Measurements from ENCODE around the gene SEPSECS.

Gene SEPSECS

DNA sequence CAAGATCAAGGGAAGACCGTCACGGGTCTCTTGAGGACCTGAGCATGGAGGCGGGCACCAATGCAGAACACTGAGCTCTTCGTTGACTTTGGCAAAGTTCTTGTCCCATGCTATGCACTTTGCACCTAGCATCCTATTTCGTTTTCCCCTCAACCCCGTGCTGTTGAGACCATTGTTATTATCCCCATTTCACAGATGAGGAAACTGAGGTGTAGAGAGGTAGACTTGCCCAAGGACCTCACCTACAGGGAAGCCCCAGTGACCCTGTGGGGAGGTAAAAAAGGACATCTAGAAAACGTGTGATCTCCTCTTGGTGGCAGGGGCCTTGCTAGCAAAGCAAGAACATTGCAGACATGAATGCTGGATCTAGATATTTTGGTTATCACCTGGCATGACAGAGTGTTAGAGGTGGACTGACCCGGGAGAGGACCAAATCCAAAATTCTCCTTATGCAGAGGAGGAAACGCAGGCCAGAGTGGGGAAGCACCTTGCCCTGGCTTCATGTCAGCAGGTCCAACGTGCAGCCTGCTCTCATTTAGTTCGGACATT lies 48.5 kb downstream of the SEPSECS start:
- Histone ChIP-seq H3K4me1 (ENCODE audit: control insufficient read depth, insufficient read depth, low read length) (no peaks in the 10 kb centered on the region), H3K9me3 (ENCODE audit: control insufficient read depth, low read length) (no peaks in the 10 kb centered on the region), H3K27ac (ENCODE audit: insufficient read depth, low read depth, low read length, poor library complexity, severe bottlenecking) (no peak overlapping the region), H3K27me3 (ENCODE audit: control insufficient read depth, insufficient read depth, low read length, poor library complexity, severe bottlenecking) (no peaks in the 10 kb centered on the region), H3K4me3 (ENCODE audit: insufficient read depth, low read depth, low read length) (no peak overlapping the region), H3K36me3 (ENCODE audit: control insufficient read depth, insufficient read depth, low read length) (no peaks in the 10 kb centered on the region)
- WGBS, 2 experiments = 93 to 96% methylated on average over 11 of the region's 11 CpGs

DNA sequence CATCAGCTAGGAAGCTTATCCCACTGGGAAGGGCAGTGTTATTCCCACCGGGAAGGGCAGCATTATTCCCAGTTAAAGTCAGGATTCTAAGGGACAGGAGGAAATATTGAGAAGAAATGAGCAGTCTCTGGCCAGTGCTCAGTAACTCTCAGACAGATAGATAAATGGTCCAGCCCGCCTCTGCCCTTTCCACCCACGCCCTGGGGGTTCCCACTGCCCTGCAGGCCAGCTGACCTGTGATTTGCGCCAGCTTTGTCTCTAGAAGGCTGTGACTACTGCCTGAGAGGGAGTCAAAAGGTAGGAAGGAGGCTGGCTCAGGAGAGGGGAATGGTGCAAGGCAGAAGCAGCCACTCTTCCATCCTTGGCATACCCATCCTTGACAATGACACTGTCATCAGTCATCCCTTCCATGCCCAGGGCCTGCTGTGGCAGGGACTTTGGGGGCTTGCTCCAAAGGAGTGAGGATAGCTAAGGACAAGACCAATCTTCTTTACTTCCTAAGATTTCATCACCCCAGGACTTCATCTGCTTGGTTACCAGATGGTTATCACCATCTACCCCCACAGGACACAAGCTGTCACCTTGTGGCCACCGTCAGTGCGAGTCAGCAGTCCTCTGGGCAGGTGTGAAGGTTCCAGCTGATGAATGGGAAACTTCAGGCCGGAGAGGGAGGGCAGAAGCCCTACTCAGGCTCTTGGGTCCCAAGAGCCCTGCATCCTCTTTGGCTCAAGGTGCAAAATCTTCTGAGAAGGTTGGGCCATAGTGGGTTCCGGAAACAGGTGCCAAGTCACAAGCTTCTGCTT lies 49.5 kb downstream of the SEPSECS start:
- no peak overlapping the region for H3K27ac ChIP-seq (ENCODE audit: insufficient read depth, low read depth, low read length, poor library complexity, severe bottlenecking)
- WGBS, 2 experiments = 95 to 96% methylated on average over 8 of the region's 8 CpGs
- H3K4me3 ChIP-seq (ENCODE audit: insufficient read depth, low read depth, low read length) = no peak overlapping the region
- H3K4me1 ChIP-seq (ENCODE audit: control insufficient read depth, insufficient read depth, low read length) = no peaks in the 10 kb centered on the region
- no peaks in the 10 kb centered on the region for H3K27me3 ChIP-seq (ENCODE audit: control insufficient read depth, insufficient read depth, low read length, poor library complexity, severe bottlenecking)
- H3K9me3 ChIP-seq (ENCODE audit: control insufficient read depth, low read length) = no peaks in the 10 kb centered on the region
- H3K36me3 ChIP-seq (ENCODE audit: control insufficient read depth, insufficient read depth, low read length) = no peaks in the 10 kb centered on the region

DNA sequence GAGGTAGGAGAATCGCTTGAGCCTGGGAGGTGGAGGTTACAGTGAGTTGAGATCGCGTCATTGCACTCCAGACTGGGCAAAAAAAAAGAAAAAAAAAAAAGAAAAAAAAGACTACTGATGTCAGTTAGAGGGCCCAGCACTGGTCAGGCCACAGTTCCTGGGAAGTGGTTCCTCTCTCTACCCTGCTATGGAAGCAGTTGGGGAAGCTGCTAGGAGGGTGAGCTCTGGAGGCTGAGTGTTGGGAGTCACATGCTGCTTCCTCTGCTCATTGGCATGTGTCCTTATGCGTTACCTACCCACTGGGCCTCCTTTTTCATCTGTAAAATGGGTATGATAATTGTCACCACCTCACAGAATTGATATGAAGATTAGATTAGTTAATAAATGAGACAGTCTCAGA lies 50.7 kb downstream of the SEPSECS start:
- H3K4me3 ChIP-seq (ENCODE audit: insufficient read depth, low read depth, low read length) = no peak overlapping the region
- H3K4me1 ChIP-seq (ENCODE audit: control insufficient read depth, insufficient read depth, low read length) = no peaks in the 10 kb centered on the region
- no peak overlapping the region for H3K27ac ChIP-seq (ENCODE audit: insufficient read depth, low read depth, low read length, poor library complexity, severe bottlenecking)
- H3K27me3 ChIP-seq (ENCODE audit: control insufficient read depth, insufficient read depth, low read length, poor library complexity, severe bottlenecking) = no peaks in the 10 kb centered on the region
- H3K36me3 ChIP-seq (ENCODE audit: control insufficient read depth, insufficient read depth, low read length) = no peaks in the 10 kb centered on the region
- no peaks in the 10 kb centered on the region for H3K9me3 ChIP-seq (ENCODE audit: control insufficient read depth, low read length)
- 97 to 99% methylated on average over 4 of the region's 4 CpGs for WGBS, 2 experiments

DNA sequence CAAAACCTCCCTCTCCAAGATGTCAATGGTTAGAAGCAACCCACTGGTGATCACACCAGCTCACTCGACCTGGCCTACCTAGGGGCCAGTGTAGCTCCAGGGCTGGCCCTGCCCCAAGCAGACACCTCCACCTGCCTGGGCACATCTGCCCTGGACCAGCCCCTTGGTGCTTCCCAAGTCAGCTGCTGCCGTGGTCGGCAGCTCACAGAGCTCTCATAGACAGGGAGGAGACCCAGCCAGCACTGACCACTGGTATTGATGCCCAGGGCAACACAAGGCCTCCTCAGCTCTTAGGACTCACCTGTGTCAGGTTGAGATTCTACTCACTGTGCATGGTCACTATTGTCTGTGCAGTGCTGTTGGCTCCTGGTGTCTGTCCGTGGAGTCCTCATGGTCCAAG lies 51.7 kb downstream of the SEPSECS start:
- Histone ChIP-seq H3K36me3 (ENCODE audit: control insufficient read depth, insufficient read depth, low read length) (no peaks in the 10 kb centered on the region), H3K4me3 (ENCODE audit: insufficient read depth, low read depth, low read length) (no peak overlapping the region), H3K27me3 (ENCODE audit: control insufficient read depth, insufficient read depth, low read length, poor library complexity, severe bottlenecking) (no peaks in the 10 kb centered on the region), H3K4me1 (ENCODE audit: control insufficient read depth, insufficient read depth, low read length) (no peaks in the 10 kb centered on the region), H3K27ac (ENCODE audit: insufficient read depth, low read depth, low read length, poor library complexity, severe bottlenecking) (no peak overlapping the region), H3K9me3 (ENCODE audit: control insufficient read depth, low read length) (no peaks in the 10 kb centered on the region)
- WGBS, 2 experiments = 94% methylated on average over 4 of the region's 4 CpGs

DNA sequence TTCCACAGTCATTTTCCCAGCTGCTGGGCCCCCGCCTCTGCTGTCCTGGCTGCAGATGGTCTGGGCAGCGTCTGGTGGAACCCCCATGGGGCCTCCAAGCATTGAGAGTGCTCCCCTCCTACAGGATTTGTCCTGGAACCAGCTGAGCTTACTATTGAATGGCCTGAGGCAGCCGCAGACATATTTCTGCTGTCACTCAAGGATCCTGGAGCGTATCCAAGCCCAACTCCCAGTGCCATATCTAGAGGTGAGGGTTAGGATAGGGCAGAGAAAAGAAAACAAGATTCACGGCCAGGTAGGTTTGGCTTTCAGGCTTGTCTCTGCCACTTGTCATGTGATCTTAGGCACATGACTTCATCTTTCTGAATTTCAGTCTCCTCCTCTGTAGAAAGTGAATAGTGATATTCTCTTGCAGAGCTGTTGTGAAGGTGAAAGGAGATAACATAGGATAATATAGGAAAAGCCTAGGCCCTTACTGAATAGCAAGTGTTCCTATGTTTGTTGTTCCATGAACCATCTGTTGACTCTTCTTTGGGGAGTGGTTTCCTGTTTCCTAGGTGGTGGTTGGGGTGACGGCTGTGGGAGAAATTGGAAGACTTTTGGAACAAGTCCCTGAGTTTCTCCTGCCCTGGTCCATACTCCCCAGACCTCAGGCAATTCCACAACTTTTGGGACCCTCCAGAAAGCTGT lies 52.3 kb downstream of the SEPSECS start:
- Histone ChIP-seq H3K4me1 (ENCODE audit: control insufficient read depth, insufficient read depth, low read length) (no peaks in the 10 kb centered on the region), H3K36me3 (ENCODE audit: control insufficient read depth, insufficient read depth, low read length) (no peaks in the 10 kb centered on the region), H3K4me3 (ENCODE audit: insufficient read depth, low read depth, low read length) (no peak overlapping the region), H3K9me3 (ENCODE audit: control insufficient read depth, low read length) (no peaks in the 10 kb centered on the region), H3K27ac (ENCODE audit: insufficient read depth, low read depth, low read length, poor library complexity, severe bottlenecking) (no peak overlapping the region), H3K27me3 (ENCODE audit: control insufficient read depth, insufficient read depth, low read length, poor library complexity, severe bottlenecking) (no peaks in the 10 kb centered on the region)
- 85 to 89% methylated on average over 5 to 6 of the region's 6 CpGs for WGBS, 2 experiments

DNA sequence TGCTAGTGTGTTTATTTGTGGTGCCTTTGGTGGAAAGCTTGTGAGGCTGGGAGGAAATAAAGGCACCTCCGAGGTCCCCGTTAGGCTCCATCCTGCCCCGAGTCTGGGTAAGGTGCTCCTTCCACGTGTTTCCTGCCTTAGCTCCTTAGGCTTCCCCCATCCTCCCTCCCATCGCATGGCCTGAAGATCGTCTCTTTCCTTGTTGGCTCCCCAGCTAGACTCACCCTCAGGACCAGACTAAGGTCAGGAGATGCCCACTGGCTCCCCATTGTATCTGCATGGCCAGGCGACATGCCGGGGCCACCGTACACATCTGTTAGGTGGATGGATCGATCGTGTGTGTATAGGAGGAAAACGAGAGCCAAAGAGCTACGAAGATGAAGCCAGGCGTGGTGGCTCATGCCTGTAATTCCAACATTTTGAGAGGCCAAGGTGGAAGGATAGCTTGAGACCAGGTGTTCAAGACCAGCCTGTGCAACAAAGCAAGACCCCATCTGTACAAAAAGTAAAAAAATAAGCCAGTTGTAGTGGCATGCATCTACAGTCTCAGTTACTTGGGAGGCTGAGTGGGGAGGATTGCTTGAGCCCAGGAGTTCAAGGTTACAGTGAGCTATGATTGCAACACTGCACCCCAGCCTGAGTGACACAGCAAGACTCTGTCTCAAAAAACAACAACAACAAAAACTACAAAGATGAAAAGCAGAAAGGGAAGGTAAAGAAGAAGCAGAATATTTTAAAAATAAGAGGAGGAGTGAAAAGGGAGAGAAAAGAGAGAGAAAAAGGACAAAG lies 53.7 kb downstream of the SEPSECS start:
- 95 to 97% methylated on average over 14 of the region's 14 CpGs for WGBS, 2 experiments
- H3K27me3 ChIP-seq (ENCODE audit: control insufficient read depth, insufficient read depth, low read length, poor library complexity, severe bottlenecking) = no peaks in the 10 kb centered on the region

DNA sequence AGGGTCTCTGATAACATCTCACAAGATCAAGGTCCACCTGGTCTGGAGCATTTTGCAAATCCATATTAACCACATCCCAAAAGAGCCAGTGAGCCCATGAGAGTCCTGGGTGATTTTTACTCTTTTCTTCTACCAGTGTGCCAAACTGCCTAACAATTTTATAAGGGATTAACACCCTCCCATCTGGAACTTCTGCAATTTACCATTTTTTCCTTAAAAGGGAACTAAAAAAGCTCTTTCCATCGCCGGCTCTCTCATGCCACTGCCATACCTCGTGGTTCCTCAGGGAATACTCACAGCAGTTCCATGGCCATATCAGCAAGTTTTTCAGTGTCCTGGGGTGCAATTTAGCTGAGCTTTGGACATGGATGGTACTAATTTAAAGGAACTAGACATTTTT lies 55.7 kb downstream of the SEPSECS start:
- H3K27me3 ChIP-seq (ENCODE audit: control insufficient read depth, insufficient read depth, low read length, poor library complexity, severe bottlenecking) = no peaks in the 10 kb centered on the region
- 90 to 93% methylated on average over 3 of the region's 3 CpGs for WGBS, 2 experiments
- no peak overlapping the region for H3K4me3 ChIP-seq (ENCODE audit: insufficient read depth, low read depth, low read length)
- no peaks in the 10 kb centered on the region for H3K36me3 ChIP-seq (ENCODE audit: control insufficient read depth, insufficient read depth, low read length)
- no peak overlapping the region for H3K27ac ChIP-seq (ENCODE audit: insufficient read depth, low read depth, low read length, poor library complexity, severe bottlenecking)
- H3K4me1 ChIP-seq (ENCODE audit: control insufficient read depth, insufficient read depth, low read length) = no peaks in the 10 kb centered on the region
- no peaks in the 10 kb centered on the region for H3K9me3 ChIP-seq (ENCODE audit: control insufficient read depth, low read length)

More for the DNA sequence above, 53.7 kb downstream of the SEPSECS start:
- H3K4me1 ChIP-seq (ENCODE audit: control insufficient read depth, insufficient read depth, low read length) = no peaks in the 10 kb centered on the region
- no peak overlapping the region for H3K4me3 ChIP-seq (ENCODE audit: insufficient read depth, low read depth, low read length)
- no peak overlapping the region for H3K27ac ChIP-seq (ENCODE audit: insufficient read depth, low read depth, low read length, poor library complexity, severe bottlenecking)
- no peaks in the 10 kb centered on the region for H3K36me3 ChIP-seq (ENCODE audit: control insufficient read depth, insufficient read depth, low read length)
- no peaks in the 10 kb centered on the region for H3K9me3 ChIP-seq (ENCODE audit: control insufficient read depth, low read length)

DNA sequence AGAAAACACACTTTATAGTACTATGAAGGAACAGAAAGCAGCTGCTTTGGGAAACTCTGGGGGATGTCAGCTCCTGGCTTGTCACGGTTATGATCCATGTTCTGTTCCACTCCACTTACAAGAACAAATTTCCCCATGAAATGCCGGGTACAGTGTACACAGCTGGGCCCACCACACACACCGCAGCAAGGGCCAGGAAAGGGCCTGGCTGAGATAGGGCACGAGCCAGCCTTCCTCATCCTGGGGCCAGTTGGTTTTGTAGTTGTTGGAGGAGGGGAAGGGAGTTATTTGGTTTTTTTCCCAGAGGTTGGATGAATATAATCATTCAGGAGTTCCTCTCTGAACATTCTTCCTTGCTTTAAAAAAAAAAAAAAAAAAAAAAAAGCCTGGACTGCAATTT lies 56.8 kb downstream of the SEPSECS start:
- no peaks in the 10 kb centered on the region for H3K4me1 ChIP-seq (ENCODE audit: control insufficient read depth, insufficient read depth, low read length)
- no peaks in the 10 kb centered on the region for H3K27me3 ChIP-seq (ENCODE audit: control insufficient read depth, insufficient read depth, low read length, poor library complexity, severe bottlenecking)
- H3K27ac ChIP-seq (ENCODE audit: insufficient read depth, low read depth, low read length, poor library complexity, severe bottlenecking) = no peak overlapping the region
- H3K4me3 ChIP-seq (ENCODE audit: insufficient read depth, low read depth, low read length) = no peak overlapping the region
- WGBS, 2 experiments = 93 to 100% methylated on average over 4 of the region's 4 CpGs
- no peaks in the 10 kb centered on the region for H3K9me3 ChIP-seq (ENCODE audit: control insufficient read depth, low read length)
- H3K36me3 ChIP-seq (ENCODE audit: control insufficient read depth, insufficient read depth, low read length) = no peaks in the 10 kb centered on the region

DNA sequence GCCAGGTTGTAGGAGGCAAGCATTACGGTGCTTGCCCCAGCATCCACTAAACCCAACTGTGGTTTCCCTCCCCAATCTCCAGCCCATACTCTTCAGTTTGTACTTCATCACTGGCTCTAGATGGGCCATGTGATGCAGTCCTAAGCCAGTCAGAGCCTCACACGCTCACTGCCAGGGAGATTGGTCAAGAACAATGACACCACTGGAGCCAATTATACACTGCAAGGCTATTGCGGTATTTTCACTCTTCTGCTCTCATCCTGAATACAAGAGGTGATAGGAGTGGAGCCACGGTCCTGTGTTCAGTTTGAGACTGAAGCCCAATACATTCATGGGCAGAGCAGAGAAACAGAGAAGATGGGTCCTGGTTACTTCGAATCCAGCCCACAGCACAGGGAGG lies 58.4 kb downstream of the SEPSECS start:
- 92 to 95% methylated on average over 5 of the region's 5 CpGs for WGBS, 2 experiments
- Histone ChIP-seq H3K4me3 (ENCODE audit: insufficient read depth, low read depth, low read length) (no peak overlapping the region), H3K27ac (ENCODE audit: insufficient read depth, low read depth, low read length, poor library complexity, severe bottlenecking) (no peak overlapping the region)

DNA sequence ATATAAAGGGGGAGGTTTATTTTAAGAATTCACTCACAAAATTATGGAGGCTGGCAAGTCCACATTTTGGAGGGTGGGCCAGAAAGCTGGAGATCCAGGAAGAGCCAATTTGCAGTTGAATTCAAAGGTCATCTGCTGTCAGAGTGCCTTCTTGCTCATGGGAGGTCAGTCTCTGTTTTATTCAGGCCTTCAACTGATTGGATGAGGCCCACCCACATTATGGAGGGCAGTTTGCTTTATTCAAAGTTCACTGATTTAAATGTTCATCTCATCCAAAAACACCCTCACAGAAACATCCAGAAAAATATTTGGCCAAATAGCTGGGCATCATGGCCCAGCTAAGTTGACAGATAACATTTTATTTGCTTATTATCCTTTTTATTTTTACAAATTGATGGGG lies 59.5 kb downstream of the SEPSECS start:
- H3K9me3 ChIP-seq (ENCODE audit: control insufficient read depth, low read length) = no peaks in the 10 kb centered on the region
- H3K4me1 ChIP-seq (ENCODE audit: control insufficient read depth, insufficient read depth, low read length) = no peaks in the 10 kb centered on the region
- H3K27ac ChIP-seq (ENCODE audit: insufficient read depth, low read depth, low read length, poor library complexity, severe bottlenecking) = no peak overlapping the region
- no peaks in the 10 kb centered on the region for H3K27me3 ChIP-seq (ENCODE audit: control insufficient read depth, insufficient read depth, low read length, poor library complexity, severe bottlenecking)
- H3K4me3 ChIP-seq (ENCODE audit: insufficient read depth, low read depth, low read length) = no peak overlapping the region
- H3K36me3 ChIP-seq (ENCODE audit: control insufficient read depth, insufficient read depth, low read length) = no peaks in the 10 kb centered on the region

More for the DNA sequence above, 58.4 kb downstream of the SEPSECS start:
- Histone ChIP-seq H3K9me3 (ENCODE audit: control insufficient read depth, low read length) (no peaks in the 10 kb centered on the region), H3K36me3 (ENCODE audit: control insufficient read depth, insufficient read depth, low read length) (no peaks in the 10 kb centered on the region), H3K27me3 (ENCODE audit: control insufficient read depth, insufficient read depth, low read length, poor library complexity, severe bottlenecking) (no peaks in the 10 kb centered on the region), H3K4me1 (ENCODE audit: control insufficient read depth, insufficient read depth, low read length) (no peaks in the 10 kb centered on the region)

All from ectodermal cell (in vitro differentiated cells).